NOMO-1 treated with dmso at 0.1 percent for 144 hours (cell line): ENCODE data around the gene KRTAP4-16.
"Not testable (repeated sequence)": the region's sequence is repeated elsewhere in the genome, so short reads cannot be mapped to it uniquely, and the experiment has no call there.

Source experiments
- DNase-seq: peaks from one replicate; lab custom pipeline; 2025; ENCODE audit not compliant: unreplicated experiment; lab: John Stamatoyannopoulos, UW

KRTAP4-16 gene

GRCh38 chr17:41101586-41102259 is at the start of gene KRTAP4-16:
Gene KRTAP4-16 (minus strand): TSS chr17:41102209. CDS start chr17:41102209, 0 bp downstream.
- DNase-seq, result no peak

GRCh38 chr17:41151525-41151924 is 49.5 kb upstream of the KRTAP4-16 start:
- DNase-seq, result no peak

- no peak for DNase-seq
Measured at GRCh38 chr17:41150026-41150425, 48.0 kb upstream of the KRTAP4-16 start.

GRCh38 chr17:41149652-41149985 is 47.6 kb upstream of the KRTAP4-16 start, which contains the start of gene KRTAP4-5:
Gene KRTAP4-5 (minus strand): TSS chr17:41149825. CDS start chr17:41149767, 58 bp downstream.
- no peak for DNase-seq

GRCh38 chr17:41148971-41149651 is 47.1 kb upstream of the KRTAP4-16 start:
- not testable (repeated sequence) for DNase-seq

- DNase-seq, result no peak
Measured at GRCh38 chr17:41147531-41148204, 45.7 kb upstream of the KRTAP4-16 start.

- DNase-seq, result no peak
Measured at GRCh38 chr17:41145261-41145660, 43.3 kb upstream of the KRTAP4-16 start.

GRCh38 chr17:41144846-41145245 is 42.8 kb upstream of the KRTAP4-16 start:
- no peak for DNase-seq

GRCh38 chr17:41141361-41141760 is 39.4 kb upstream of the KRTAP4-16 start:
- no peak for DNase-seq

GRCh38 chr17:41140360-41141131 is 38.5 kb upstream of the KRTAP4-16 start, which contains the start of gene KRTAP4-6:
Gene KRTAP4-6 (minus strand): TSS chr17:41140544. CDS start chr17:41140487, 57 bp downstream.
- DNase-seq, result no peak

GRCh38 chr17:41139865-41140264 is 37.9 kb upstream of the KRTAP4-16 start:
- DNase-seq, result not testable (repeated sequence)

- DNase-seq, result no peak
Measured at GRCh38 chr17:41133880-41134735, 32.1 kb upstream of the KRTAP4-16 start.

GRCh38 chr17:41131979-41132378 is 30.0 kb upstream of the KRTAP4-16 start:
- no peak for DNase-seq

- DNase-seq, result no peak
Measured at GRCh38 chr17:41127371-41127770, 25.4 kb upstream of the KRTAP4-16 start.

GRCh38 chr17:41126412-41126811 is 24.4 kb upstream of the KRTAP4-16 start:
- DNase-seq, result no peak

GRCh38 chr17:41125064-41125463 is 23.1 kb upstream of the KRTAP4-16 start:
- no peak for DNase-seq

- DNase-seq, result not testable (repeated sequence)
Measured at GRCh38 chr17:41123991-41124371, 22.0 kb upstream of the KRTAP4-16 start, which contains the start of gene KRTAP4-12. Gene KRTAP4-12 (minus strand): TSS chr17:41124182. CDS start chr17:41124122, 60 bp downstream.

- DNase-seq, result not testable (repeated sequence)
Measured at GRCh38 chr17:41123292-41123990, 21.4 kb upstream of the KRTAP4-16 start.

- DNase-seq, result no peak
Measured at GRCh38 chr17:41121742-41122141, 19.7 kb upstream of the KRTAP4-16 start.
